Panc1 (cell line): Measurements from ENCODE around the gene CASQ1. TPM values are rescaled to one million over a fixed set of nuclear protein-coding genes. Genes with fewer than 3 reads are reported as not detected.
A peak's percentile ranks its signal among the peaks of the same experiment; 100 is the strongest.

ENCODE experiments used
- ATAC-seq: fragments of 200-7000 bp; cut with Tn5 transposase; 2 replicates; pipeline ENCODE4 v1.9.1; 2020; ENCODE audit warnings: mild to moderate bottlenecking, moderate library complexity
- BruUV-seq: library from RNA; stranded (reverse); fragments of 400-500 nt; replicated peaks from 2 replicates; lab custom pipeline; 2021; lab: Mats Ljungman, UMichigan
- CTCF ChIA-PET: fragments of 300-600 bp; sonication (Branson Sonifier 250); formaldehyde crosslinking; loops from one replicate; lab custom pipeline; 2022; ENCODE audit warnings: antibody characterized with exemption; lab: Charles Lee
- POLR2A ChIA-PET: fragments of 300-600 bp; sonication (Branson Sonifier 250); formaldehyde crosslinking; loops from one replicate; lab custom pipeline; 2022; ENCODE audit warnings: antibody characterized with exemption; lab: Charles Lee
- DNase-seq: peaks from one replicate; pipeline ENCODE4 v3.0.0-alpha.2; 2010; ENCODE audit warnings: low read depth, low spot score
- H3K27ac ChIP-seq: 2 replicates; pipeline ENCODE4 v1.5.1; 2011; ENCODE audit warnings: mild to moderate bottlenecking, low read length, inconsistent platforms
- H3K27me3 ChIP-seq: fragments of 200-500 bp; sonication (Bioruptor generic); 2 replicates; pipeline ENCODE4 v1.6.0; 2014; ENCODE audit warnings: low read length, inconsistent platforms; ENCODE audit not compliant: control insufficient read depth, insufficient read depth
- H3K36me3 ChIP-seq: fragments of 200-500 bp; sonication (Bioruptor generic); 2 replicates; pipeline ENCODE4 v1.5.1; 2014; ENCODE audit warnings: inconsistent platforms, mild to moderate bottlenecking, low read length, moderate library complexity; ENCODE audit not compliant: control insufficient read depth, insufficient read depth
- H3K4me1 ChIP-seq: 2 replicates; pipeline ENCODE4 v1.5.1; 2011; ENCODE audit warnings: inconsistent platforms, mild to moderate bottlenecking, low read length, moderate library complexity; ENCODE audit not compliant: control insufficient read depth, insufficient read depth
- H3K4me3 ChIP-seq, 2 experiments: 2 replicates each; pipeline ENCODE4 v1.5.1; 2011 to 2012; ENCODE audit warnings: low read depth in 2 of 2, low read length in 2 of 2, mild to moderate bottlenecking in 2 of 2, inconsistent platforms in 1 of 2, moderate library complexity in 1 of 2
- H3K9me3 ChIP-seq: fragments of 200-500 bp; sonication (Bioruptor generic); 2 replicates; pipeline ENCODE4 v1.5.1; 2014; ENCODE audit warnings: low read depth, mild to moderate bottlenecking, inconsistent platforms, low read length, moderate library complexity; ENCODE audit not compliant: control insufficient read depth, insufficient read depth
- CTCF ChIP-seq: fragments of 450-650 bp; IDR thresholded peaks from 2 replicates; pipeline ENCODE4 v1.5.1; 2017; ENCODE audit warnings: mild to moderate bottlenecking
- POLR2AphosphoS5 ChIP-seq: IDR thresholded peaks from 2 replicates; pipeline ENCODE4 v1.6.1; 2012; ENCODE audit warnings: mild to moderate bottlenecking, low read depth, low read length, moderate library complexity
- REST ChIP-seq, 2 experiments: IDR thresholded peaks; 2 replicates each; pipeline ENCODE4 v1.6.1; 2011 to 2012; ENCODE audit warnings: low read depth in 2 of 2, control low read depth in 1 of 2, low read length in 1 of 2, mild to moderate bottlenecking in 1 of 2, moderate library complexity in 1 of 2; ENCODE audit not compliant: insufficient read depth in 1 of 2
- TCF7L2 ChIP-seq: IDR thresholded peaks from 2 replicates; pipeline ENCODE4 v1.6.1; 2011; ENCODE audit warnings: mild to moderate bottlenecking, low read depth, low read length, inconsistent platforms
- in situ Hi-C: cut with HindIII; loops from 2 replicates; pipeline ENCODE4 v1.10.0; 2016; ENCODE audit warnings: low sequenced_read_pairs, low pct_unique_long_range_greater_than_20kb
- intact Hi-C: fragments of 100-400 bp; cut with micrococcal nuclease; formaldehyde crosslinking; loops from one replicate; pipeline ENCODE4 v1.10.0; 2022; ENCODE audit not compliant: unreplicated experiment
- total RNA-seq: library from RNA; stranded (reverse); gene quantifications from one replicate; pipeline ENCODE4 v1.2.1, GENCODE V29; 2021; ENCODE audit not compliant: unreplicated experiment

Gene CASQ1
- total RNA-seq, 1 experiment from 2014 or later = not detected

GRCh38 chr1:160161965-160162705 lies 28.2 kb upstream of the CASQ1 start:
- ATAC-seq = peak; percentile 69; the same call in 1 of the 2 replicates
- CTCF ChIA-PET = no interaction called here
- POLR2A ChIA-PET = no interaction called here
- BruUV-seq = no TSS peak
- no peaks in the 10 kb centered on the region for H3K4me1 ChIP-seq
- peaks cover 11% of the 10 kb centered on the region for H3K27me3 ChIP-seq
- no peaks in the 10 kb centered on the region for H3K9me3 ChIP-seq
- intact Hi-C loops = no loop called here
- no peak overlapping the region for H3K4me3 ChIP-seq
- no peak for TF ChIP-seq TCF7L2
- TF ChIP-seq CTCF = peak; percentile 43
- no peak for DNase-seq
- in situ Hi-C loops = no loop called here
- no peaks in the 10 kb centered on the region for H3K36me3 ChIP-seq
- H3K27ac ChIP-seq = no peak overlapping the region

GRCh38 chr1:160162931-160163330 lies 27.4 kb upstream of the CASQ1 start:
- intact Hi-C loops = no loop called here
- H3K9me3 ChIP-seq = no peaks in the 10 kb centered on the region
- H3K27ac ChIP-seq = no peak overlapping the region
- no TSS peak for BruUV-seq
- ATAC-seq (no peak), DNase-seq (no peak)
- no peak for TF ChIP-seq REST (IDR thresholded peaks at IDR 0.05; ENCODE audit: insufficient read depth in 1 of 2, low read depth in 2 of 2, low read length in 1 of 2)
- no peak for TF ChIP-seq TCF7L2
- ChIA-PET POLR2A (no interaction called here), CTCF (no interaction called here)
- no peaks in the 10 kb centered on the region for H3K4me1 ChIP-seq
- peaks cover 15% of the 10 kb centered on the region for H3K27me3 ChIP-seq
- no peaks in the 10 kb centered on the region for H3K36me3 ChIP-seq
- in situ Hi-C loops = no loop called here
- H3K4me3 ChIP-seq = no peak overlapping the region

GRCh38 chr1:160163615-160164014 lies 26.8 kb upstream of the CASQ1 start:
- Histone ChIP-seq H3K27ac (no peak overlapping the region), H3K4me1 (no peaks in the 10 kb centered on the region), H3K27me3 (peaks cover 15% of the 10 kb centered on the region), H3K4me3 (no peak overlapping the region), H3K36me3 (no peaks in the 10 kb centered on the region), H3K9me3 (no peaks in the 10 kb centered on the region)
- ATAC-seq (no peak), DNase-seq (no peak)
- in situ Hi-C loops (no loop called here), intact Hi-C loops (no loop called here)
- ChIA-PET CTCF (no interaction called here), POLR2A (no interaction called here)
- no TSS peak for BruUV-seq
- no peak for TF ChIP-seq REST (IDR thresholded peaks at IDR 0.05; ENCODE audit: insufficient read depth in 1 of 2, low read depth in 2 of 2, low read length in 1 of 2)
- no peak for TF ChIP-seq POLR2AphosphoS5
- TF ChIP-seq TCF7L2 = no peak
